Osteocyte (in vitro differentiated cells): ENCODE data around the gene PCYOX1L. TPM values are rescaled to one million over a fixed set of nuclear protein-coding genes. Genes with fewer than 3 reads are reported as not detected.
A peak's percentile ranks its signal among the peaks of the same experiment; 100 is the strongest.

Source experiments
- DNase-seq: peaks from one replicate; pipeline ENCODE4 v3.0.0; 2021; ENCODE audit warnings: mixed read lengths; ENCODE audit not compliant: unreplicated experiment; ENCODE audit errors: extremely low spot score
- H3K27ac Mint-ChIP-seq: one replicate; pipeline ENCODE4 v1.8.0; 2021; ENCODE audit warnings: mild to moderate bottlenecking, mixed read lengths; ENCODE audit not compliant: unreplicated experiment
- H3K27me3 Mint-ChIP-seq: one replicate; pipeline ENCODE4 v1.8.0; 2021; ENCODE audit warnings: mixed read lengths; ENCODE audit not compliant: unreplicated experiment
- H3K36me3 Mint-ChIP-seq: one replicate; pipeline ENCODE4 v1.8.0; 2021; ENCODE audit warnings: mixed read lengths; ENCODE audit not compliant: unreplicated experiment
- H3K4me1 Mint-ChIP-seq: one replicate; pipeline ENCODE4 v1.8.0; 2021; ENCODE audit warnings: mixed read lengths; ENCODE audit not compliant: unreplicated experiment
- H3K4me3 Mint-ChIP-seq: one replicate; pipeline ENCODE4 v1.8.0; 2021; ENCODE audit warnings: mild to moderate bottlenecking, moderate library complexity, mixed read lengths; ENCODE audit not compliant: unreplicated experiment
- H3K9me3 Mint-ChIP-seq: one replicate; pipeline ENCODE4 v1.8.0; 2021; ENCODE audit warnings: mixed read lengths; ENCODE audit not compliant: unreplicated experiment
- total RNA-seq: library from RNA; stranded (reverse); gene quantifications from 2 replicates; pipeline ENCODE4 v1.2.1, GENCODE V29; 2021
- TF ChIP-seq, protein P1 (sequence below): fragments of 200-600 bp; sonication (generic); IDR thresholded peaks from 2 replicates; pipeline ENCODE4 v1.5.0; 2021; ENCODE audit warnings: antibody characterized with exemption, mild to moderate bottlenecking, moderate library complexity

The PCYOX1L gene
- total RNA-seq, 1 donor from 2014 or later = 7.7 TPM

DNA sequence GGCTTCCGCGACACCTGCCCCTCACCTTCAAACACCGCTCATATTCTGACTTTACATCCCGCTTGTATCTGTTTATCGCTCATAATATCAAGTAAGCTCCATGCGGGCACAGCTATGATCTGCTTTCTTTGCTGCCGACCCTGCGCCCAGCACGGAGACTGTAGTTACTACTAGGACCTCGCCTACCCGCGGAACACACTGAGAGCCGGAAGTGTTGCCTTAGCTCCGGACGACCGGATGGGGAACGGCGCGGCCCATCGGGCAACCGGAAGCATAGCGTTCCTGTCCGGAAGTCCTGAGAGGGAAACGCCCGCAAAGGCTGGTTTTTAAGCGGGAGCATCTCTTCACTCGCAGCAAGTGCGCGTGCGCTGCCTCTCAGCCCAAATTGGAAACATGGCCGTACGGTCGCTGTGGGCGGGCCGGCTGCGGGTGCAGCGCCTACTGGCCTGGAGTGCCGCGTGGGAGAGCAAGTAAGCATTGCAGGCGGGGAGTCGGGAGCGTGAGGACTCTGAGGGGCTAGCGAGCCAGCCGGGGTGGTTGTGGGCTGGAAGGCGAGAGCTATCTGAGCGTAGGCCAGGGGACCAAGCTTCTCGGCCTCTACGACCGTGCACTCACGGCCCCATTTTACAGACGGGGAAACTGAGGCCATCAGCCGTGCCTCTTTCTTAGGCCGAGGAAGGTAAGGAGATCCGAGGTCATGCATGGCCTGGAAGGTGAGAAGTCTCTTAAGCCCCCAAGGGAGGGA lies 12.5 kb upstream of the PCYOX1L start, which contains the start of gene GRPEL2:
Gene GRPEL2, plus strand, starts transcription at position 353 of the 745 bp plus-strand sequence. Its CDS starts 41 bp downstream, at position 394.
- DNase-seq = peak; percentile 98
- Mint-ChIP-seq H3K36me3 (peaks cover 18% of the 10 kb centered on the region), H3K9me3 (no peaks in the 10 kb centered on the region), H3K27ac (peak within 1 kb of the TSS; percentile 98), H3K4me3 (peak within 1 kb of the TSS; percentile 98), H3K4me1 (peaks cover 37% of the 10 kb centered on the region), H3K27me3 (no peaks in the 10 kb centered on the region)
- TF ChIP-seq, protein P1, sequence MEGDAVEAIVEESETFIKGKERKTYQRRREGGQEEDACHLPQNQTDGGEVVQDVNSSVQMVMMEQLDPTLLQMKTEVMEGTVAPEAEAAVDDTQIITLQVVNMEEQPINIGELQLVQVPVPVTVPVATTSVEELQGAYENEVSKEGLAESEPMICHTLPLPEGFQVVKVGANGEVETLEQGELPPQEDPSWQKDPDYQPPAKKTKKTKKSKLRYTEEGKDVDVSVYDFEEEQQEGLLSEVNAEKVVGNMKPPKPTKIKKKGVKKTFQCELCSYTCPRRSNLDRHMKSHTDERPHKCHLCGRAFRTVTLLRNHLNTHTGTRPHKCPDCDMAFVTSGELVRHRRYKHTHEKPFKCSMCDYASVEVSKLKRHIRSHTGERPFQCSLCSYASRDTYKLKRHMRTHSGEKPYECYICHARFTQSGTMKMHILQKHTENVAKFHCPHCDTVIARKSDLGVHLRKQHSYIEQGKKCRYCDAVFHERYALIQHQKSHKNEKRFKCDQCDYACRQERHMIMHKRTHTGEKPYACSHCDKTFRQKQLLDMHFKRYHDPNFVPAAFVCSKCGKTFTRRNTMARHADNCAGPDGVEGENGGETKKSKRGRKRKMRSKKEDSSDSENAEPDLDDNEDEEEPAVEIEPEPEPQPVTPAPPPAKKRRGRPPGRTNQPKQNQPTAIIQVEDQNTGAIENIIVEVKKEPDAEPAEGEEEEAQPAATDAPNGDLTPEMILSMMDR = no peak

DNA sequence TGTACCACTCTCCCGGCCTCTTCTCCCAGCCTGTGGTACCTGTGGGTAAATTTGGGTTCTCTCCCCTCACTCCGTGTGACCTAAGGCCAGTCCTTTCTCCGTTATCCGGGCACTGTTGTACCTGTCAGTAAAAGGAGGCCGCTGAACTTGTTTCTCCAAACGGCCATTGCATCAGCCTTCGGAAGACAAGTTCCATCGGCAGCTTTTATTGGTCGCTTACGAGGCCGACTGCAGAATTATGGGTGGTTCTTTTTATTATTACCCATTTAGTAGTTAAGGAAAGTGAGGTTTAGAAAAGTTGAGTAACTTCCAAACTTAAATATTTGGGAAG lies 12.0 kb upstream of the PCYOX1L start:
- TF ChIP-seq, protein P1 = no peak
- peaks cover 37% of the 10 kb centered on the region for H3K4me1 Mint-ChIP-seq
- H3K9me3 Mint-ChIP-seq = no peaks in the 10 kb centered on the region
- peak overlapping the region; percentile 98 for H3K4me3 Mint-ChIP-seq
- no peaks in the 10 kb centered on the region for H3K27me3 Mint-ChIP-seq
- no peak for DNase-seq
- H3K36me3 Mint-ChIP-seq = peaks cover 24% of the 10 kb centered on the region
- peak overlapping the region; percentile 98 for H3K27ac Mint-ChIP-seq

DNA sequence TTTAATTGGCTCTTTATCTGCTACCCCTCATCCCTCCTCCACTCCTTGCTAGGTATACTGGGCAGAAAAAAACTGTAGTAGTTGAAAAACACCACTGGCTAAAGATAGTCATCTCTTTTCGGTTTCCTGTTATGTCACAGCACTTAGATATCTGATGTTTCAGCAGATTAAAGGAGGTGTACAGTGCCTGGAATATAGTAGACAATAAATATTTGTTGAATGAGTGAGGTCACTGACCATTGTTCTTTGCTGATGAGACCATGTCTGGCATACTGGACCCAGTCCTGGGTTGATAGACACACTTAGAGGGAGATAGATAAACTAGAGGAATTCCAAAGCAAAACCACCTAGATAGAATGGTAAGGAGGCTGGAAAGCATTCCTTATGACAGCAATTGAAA lies 9.3 kb upstream of the PCYOX1L start:
- Mint-ChIP-seq H3K4me1 (peaks cover 37% of the 10 kb centered on the region), H3K27ac (no peak overlapping the region), H3K9me3 (no peaks in the 10 kb centered on the region), H3K27me3 (no peaks in the 10 kb centered on the region), H3K36me3 (peaks cover 42% of the 10 kb centered on the region), H3K4me3 (no peak overlapping the region)
- TF ChIP-seq, protein P1 = no peak
- DNase-seq = no peak

DNA sequence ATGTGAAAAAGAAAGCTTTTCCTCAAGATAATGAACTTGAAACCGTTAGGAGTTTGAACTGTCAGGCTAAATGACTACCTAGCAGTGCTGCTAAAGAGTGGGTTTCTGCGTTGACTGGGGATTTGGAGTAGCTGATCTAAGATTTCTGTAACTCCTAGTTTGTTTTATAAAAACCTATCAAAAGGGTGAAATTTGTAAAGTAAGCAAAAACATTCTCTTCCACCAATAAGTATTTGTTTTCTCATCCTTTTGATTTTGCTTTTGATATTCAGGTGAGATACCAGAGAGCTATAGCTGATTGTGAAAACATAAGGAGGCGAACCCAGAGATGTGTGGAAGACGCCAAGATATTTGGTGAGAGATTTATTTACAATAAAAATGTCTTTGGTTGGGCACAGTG lies 8.5 kb upstream of the PCYOX1L start:
- Mint-ChIP-seq H3K4me1 (peaks cover 31% of the 10 kb centered on the region), H3K27ac (no peak overlapping the region), H3K9me3 (no peaks in the 10 kb centered on the region), H3K36me3 (peaks cover 46% of the 10 kb centered on the region), H3K27me3 (no peaks in the 10 kb centered on the region), H3K4me3 (no peak overlapping the region)
- TF ChIP-seq, protein P1 = no peak
- no peak for DNase-seq

DNA sequence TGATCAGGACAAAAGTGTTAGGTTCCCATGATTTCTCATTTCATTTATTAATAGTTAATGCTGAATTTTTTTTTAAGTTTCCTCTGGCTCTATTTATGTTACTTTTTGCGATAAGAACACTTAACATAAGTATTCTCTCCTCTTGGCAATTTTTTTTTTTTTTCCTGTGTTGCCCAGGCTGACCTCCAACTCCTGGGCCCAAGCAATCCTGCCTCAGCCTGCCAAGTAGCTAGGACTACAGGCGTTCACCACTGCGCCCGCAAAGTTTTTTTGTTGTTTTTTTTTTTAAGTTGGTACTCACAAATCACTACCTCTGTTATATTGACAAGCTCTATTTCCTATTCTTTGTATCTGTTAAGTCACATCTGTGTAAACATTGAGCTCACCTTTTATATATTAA lies 5.7 kb upstream of the PCYOX1L start:
- Mint-ChIP-seq H3K4me1 (peaks cover 12% of the 10 kb centered on the region), H3K4me3 (no peak overlapping the region), H3K27ac (no peak overlapping the region), H3K27me3 (no peaks in the 10 kb centered on the region), H3K36me3 (peaks cover 46% of the 10 kb centered on the region), H3K9me3 (no peaks in the 10 kb centered on the region)
- TF ChIP-seq, protein P1 = no peak
- no peak for DNase-seq
